Endothelial cell of umbilical vein (primary cell): ENCODE results near the gene DUOXA1. TPM values are rescaled to one million over a fixed set of nuclear protein-coding genes. Genes with fewer than 3 reads are reported as not detected.

Experiments used
- BruUV-seq: library from RNA; stranded (reverse); fragments of 400-500 nt; replicated peaks from 2 replicates; lab custom pipeline; 2021; lab: Mats Ljungman, UMichigan
- CTCF ChIA-PET: fragments of 300-600, 350-600 bp; sonication (Branson Sonifier 250); formaldehyde crosslinking; loops from one replicate; lab custom pipeline; 2021; ENCODE audit warnings: antibody characterized with exemption, inconsistent platforms; lab: Charles Lee
- POLR2A ChIA-PET: fragments of 300-600, 350-600 bp; sonication (Branson Sonifier 250); formaldehyde crosslinking; loops from one replicate; lab custom pipeline; 2021; ENCODE audit warnings: antibody characterized with exemption, inconsistent platforms; lab: Charles Lee
- DNase-seq: peaks from one replicate; pipeline ENCODE4 v3.0.0-alpha.2; 2011; ENCODE audit warnings: low read depth, low spot score
- FAIRE-seq: peaks from 2 replicates; lab custom pipeline; 2011; peaks lifted over from hg19 to GRCh38; lab: Jason Lieb, UNC
- H2AFZ ChIP-seq: 2 replicates; pipeline ENCODE4 v1.6.0; 2012; ENCODE audit warnings: low read depth, low read length, control low read depth, inconsistent platforms
- H3K27ac ChIP-seq: 2 replicates; pipeline ENCODE4 v1.5.1; 2011; ENCODE audit warnings: low read depth, mild to moderate bottlenecking, control low read depth, low read length, moderate library complexity; ENCODE audit not compliant: insufficient read depth
- H3K27me3 ChIP-seq, 2 experiments: 2 replicates each; pipeline versions ENCODE4 v1.6.0 to v1.6.1; 2011; ENCODE audit warnings: low read length in 2 of 2, mixed read lengths in 1 of 2; ENCODE audit not compliant: control insufficient read depth in 2 of 2, insufficient read depth in 2 of 2
- H3K36me3 ChIP-seq, 2 experiments: 2 replicates in 1 of 2; 3 replicates in 1 of 2; pipeline ENCODE4 v1.5.1; 2011; ENCODE audit warnings: low read length in 2 of 2, mild to moderate bottlenecking in 1 of 2, moderate library complexity in 1 of 2; ENCODE audit not compliant: control insufficient read depth in 2 of 2, insufficient read depth in 2 of 2; ENCODE audit errors: extremely low read depth in 1 of 2
- H3K4me1 ChIP-seq: 3 replicates; pipeline ENCODE4 v1.5.1; 2011; ENCODE audit warnings: mild to moderate bottlenecking, low read length; ENCODE audit not compliant: control insufficient read depth, insufficient read depth; ENCODE audit errors: extremely low read depth
- H3K4me2 ChIP-seq: 2 replicates; pipeline ENCODE4 v1.6.1; 2011; ENCODE audit warnings: low read length, control low read depth, mixed read lengths; ENCODE audit not compliant: insufficient read depth
- H3K4me3 ChIP-seq, 3 experiments: fragments of 200-600 bp in 1 of 3; sonication (generic), shearing (Covaris generic) in 1 of 3; replicated peaks in 1 of 3; 2 replicates each; pipeline ENCODE4 v1.5.1; 2011 to 2016; ENCODE audit warnings: control low read depth in 3 of 3, low read length in 3 of 3, mild to moderate bottlenecking in 2 of 3, inconsistent platforms in 1 of 3, low read depth in 1 of 3, moderate library complexity in 1 of 3; ENCODE audit not compliant: insufficient read depth in 1 of 3
- H3K79me2 ChIP-seq: 2 replicates; pipeline ENCODE4 v1.6.0; 2012; ENCODE audit warnings: low read length, inconsistent platforms; ENCODE audit not compliant: control insufficient read depth, insufficient read depth
- H3K9ac ChIP-seq: replicated peaks from 2 replicates; pipeline ENCODE3; 2011; ENCODE audit warnings: low read length, control low read depth; ENCODE audit not compliant: insufficient read depth; ENCODE audit errors: extremely low read depth
- H3K9me1 ChIP-seq: replicated peaks from 3 replicates; pipeline ENCODE4 v1.6.0; 2011; ENCODE audit warnings: mild to moderate bottlenecking, low read length; ENCODE audit not compliant: control insufficient read depth, insufficient read depth; ENCODE audit errors: extremely low read depth
- H3K9me3 ChIP-seq: replicated peaks from 2 replicates; pipeline ENCODE4 v1.5.1; 2012; ENCODE audit warnings: low read length, inconsistent platforms; ENCODE audit not compliant: control insufficient read depth, insufficient read depth
- H4K20me1 ChIP-seq: replicated peaks from 2 replicates; pipeline ENCODE3; 2011; ENCODE audit warnings: mild to moderate bottlenecking, low read length; ENCODE audit not compliant: control insufficient read depth, insufficient read depth; ENCODE audit errors: extremely low read depth
- CTCF ChIP-seq, 2 donors: IDR thresholded peaks; 1 replicate in 1 of 2; 2 replicates in 1 of 2; pipeline ENCODE4 v1.5.1; 2011; ENCODE audit warnings: low read length in 2 of 2, mild to moderate bottlenecking in 2 of 2, moderate library complexity in 2 of 2, control low read depth in 1 of 2, inconsistent platforms in 1 of 2, low read depth in 1 of 2; ENCODE audit not compliant: insufficient read depth in 1 of 2; ENCODE audit errors: extremely low read depth in 1 of 2
- EZH2 ChIP-seq: IDR thresholded peaks from 2 replicates; pipeline ENCODE4 v1.6.1; 2012; ENCODE audit warnings: borderline replicate concordance, low read depth, mild to moderate bottlenecking, moderate library complexity, low read length, inconsistent platforms; ENCODE audit not compliant: severe bottlenecking
- FOS ChIP-seq: IDR thresholded peaks from 2 replicates; pipeline ENCODE4 v1.6.1; 2011; ENCODE audit warnings: mild to moderate bottlenecking, low read length, moderate library complexity, borderline replicate concordance; ENCODE audit not compliant: insufficient read depth
- GATA2 ChIP-seq: IDR thresholded peaks from 2 replicates; pipeline ENCODE4 v1.7.0; 2011; ENCODE audit warnings: low read depth, mild to moderate bottlenecking, moderate library complexity, mixed read lengths, low read length; ENCODE audit not compliant: insufficient read length, insufficient read depth
- JUN ChIP-seq: IDR thresholded peaks from 2 replicates; pipeline ENCODE4 v1.6.1; 2011; ENCODE audit warnings: borderline replicate concordance, low read depth; ENCODE audit not compliant: insufficient read length, insufficient read depth
- MYC ChIP-seq: IDR thresholded peaks from one replicate; pipeline ENCODE4 v1.6.1; 2011; ENCODE audit warnings: mild to moderate bottlenecking, low read depth, low read length
- POLR2A ChIP-seq: IDR thresholded peaks from 2 replicates; pipeline ENCODE4 v1.6.1; 2012; ENCODE audit warnings: low read depth, mild to moderate bottlenecking, control low read depth, low read length
- POLR2AphosphoS5 ChIP-seq: IDR thresholded peaks from 2 replicates; pipeline ENCODE4 v1.6.1; 2012; ENCODE audit warnings: low read depth, mild to moderate bottlenecking, control low read depth, low read length, moderate library complexity; ENCODE audit not compliant: insufficient read depth
- dilution Hi-C: fragments of 300-500 bp; cut with MboI; formaldehyde crosslinking; loops from one replicate; pipeline ENCODE4 v1.15.0; 2019; ENCODE audit warnings: low sequenced_read_pairs; ENCODE audit not compliant: extremely low pct_ligation_motif_present
- intact Hi-C: fragments of 100-400 bp; cut with micrococcal nuclease; formaldehyde crosslinking; loops from one replicate; pipeline ENCODE4 v1.10.0; 2022
- polyA plus RNA-seq, 4 experiments: library from polyadenylated mRNA; depleted of rRNA in 3 of 4; stranded (reverse) in 3 of 4; unstranded in 1 of 4; fragments of >200 nt; gene quantifications; 2 replicates each; pipeline versions ENCODE4 v1.2.1 to v1.2.3, GENCODE V29; 2011 to 2012; ENCODE audit warnings: missing spikeins in 1 of 4
- total RNA-seq: library from RNA; stranded (reverse); gene quantifications from 2 replicates; pipeline ENCODE4 v1.2.3, GENCODE V29; 2021
- TF ChIP-seq, protein P1 (sequence below): IDR thresholded peaks from 2 replicates; pipeline ENCODE4 v1.6.1; 2011; ENCODE audit not compliant: insufficient read depth, insufficient read length

DUOXA1 gene
- total and polyA plus RNA-seq, 2 donors (not counting 3 experiments of a cell fraction or from before 2014, with no cell fraction given): 0.07 TPM; not detected in 1

DNA sequence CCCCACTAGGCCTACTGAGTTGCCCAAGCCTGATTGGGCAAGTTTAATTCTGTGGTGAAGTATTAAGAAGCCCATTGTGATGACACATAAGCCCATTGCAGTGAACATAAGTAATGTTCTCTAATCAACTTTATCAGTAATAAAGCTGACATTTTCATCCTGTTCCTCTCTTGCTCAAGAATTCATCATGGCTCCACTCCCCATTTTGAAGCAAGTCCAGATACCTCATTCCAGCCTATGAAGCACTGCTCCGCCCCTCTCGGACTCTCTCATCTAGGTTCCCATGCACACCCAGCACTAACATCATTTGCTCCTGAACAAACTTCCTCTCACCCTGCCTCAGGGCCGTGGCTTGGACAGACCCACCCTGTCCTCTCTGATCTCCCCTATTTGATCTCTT, 47.6 kb upstream of the DUOXA1 start:
- Histone ChIP-seq H3K9me1 (no peaks in the 10 kb centered on the region), H2AFZ (no peak overlapping the region), H3K9ac (no peak overlapping the region), H3K27me3 (no peaks in the 10 kb centered on the region), H3K79me2 (no peaks in the 10 kb centered on the region), H3K4me1 (no peaks in the 10 kb centered on the region), H3K36me3 (no peaks in the 10 kb centered on the region), H3K4me2 (no peak overlapping the region), H4K20me1 (no peaks in the 10 kb centered on the region), H3K4me3 (no peak overlapping the region), H3K27ac (no peak overlapping the region), H3K9me3 (no peaks in the 10 kb centered on the region)
- dilution Hi-C loops: no loop called here
- ChIA-PET POLR2A (no interaction called here), CTCF (interaction anchor here (0.9 to 2.7 kb wide), 3 partner anchors 10 to 14 kb away, joined by 3 to 11 read pairs (median 5); no protein-coding TSS in a partner anchor)
- no peak for DNase-seq
- no peak for FAIRE-seq
- intact Hi-C loops: no loop called here
- BruUV-seq: no TSS peak
- TF ChIP-seq EZH2 (no peak), GATA2 (no peak), MYC (no peak), JUN (no peak), POLR2AphosphoS5 (no peak), POLR2A (no peak), CTCF (IDR thresholded peaks at IDR 0.05; ENCODE audit: extremely low read depth in 1 of 2, insufficient read depth in 1 of 2, low read depth in 1 of 2, low read length in 2 of 2) (no peak), FOS (no peak)
- TF ChIP-seq, protein P1, sequence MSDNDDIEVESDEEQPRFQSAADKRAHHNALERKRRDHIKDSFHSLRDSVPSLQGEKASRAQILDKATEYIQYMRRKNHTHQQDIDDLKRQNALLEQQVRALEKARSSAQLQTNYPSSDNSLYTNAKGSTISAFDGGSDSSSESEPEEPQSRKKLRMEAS: no peak
